D341Med (cell line): ENCODE measurements around the gene ERC1.

Source experiments
- DNase-seq: peaks from one replicate; pipeline ENCODE4 v3.0.0; 2012; ENCODE audit warnings: low spot score

ERC1 gene

GRCh38 chr12:1493781-1494565, 502.9 kb downstream of the ERC1 start:
- DNase-seq = no peak

- no peak for DNase-seq
Observed at GRCh38 chr12:1494856-1495255, 503.8 kb downstream of the ERC1 start.

GRCh38 chr12:1496162-1496900, 505.3 kb downstream of the ERC1 start:
- peak; percentile 16 for DNase-seq

- no peak for DNase-seq
Observed at GRCh38 chr12:1497161-1497560, 506.1 kb downstream of the ERC1 start.

- no peak for DNase-seq
Observed at GRCh38 chr12:1498199-1498740, 507.2 kb downstream of the ERC1 start.

GRCh38 chr12:1499351-1499750, 508.3 kb downstream of the ERC1 start:
- no peak for DNase-seq

- DNase-seq = no peak
Observed at GRCh38 chr12:1500095-1500801, 509.2 kb downstream of the ERC1 start.

GRCh38 chr12:1501001-1501400, 510.0 kb downstream of the ERC1 start:
- DNase-seq = no peak

- peak; percentile 34 for DNase-seq
Observed at GRCh38 chr12:1501695-1502378, 510.8 kb downstream of the ERC1 start.

GRCh38 chr12:1502379-1502720, 511.3 kb downstream of the ERC1 start:
- no peak for DNase-seq

GRCh38 chr12:1502831-1503230, 511.8 kb downstream of the ERC1 start:
- peak; percentile 53 for DNase-seq

- DNase-seq = peak; percentile 38
Observed at GRCh38 chr12:1503281-1503711, 512.3 kb downstream of the ERC1 start.

- peak; percentile 36 for DNase-seq
Observed at GRCh38 chr12:1504304-1504894, 513.4 kb downstream of the ERC1 start.

- DNase-seq = peak; percentile 15
Observed at GRCh38 chr12:1504895-1505311, 513.9 kb downstream of the ERC1 start.

GRCh38 chr12:1505576-1505975, 514.6 kb downstream of the ERC1 start:
- DNase-seq = peak; percentile 12

GRCh38 chr12:1507308-1507707, 516.3 kb downstream of the ERC1 start:
- peak; percentile 27 for DNase-seq

GRCh38 chr12:1509413-1510052, 518.5 kb downstream of the ERC1 start:
- DNase-seq = peak; percentile 16

GRCh38 chr12:1510056-1510812, 519.2 kb downstream of the ERC1 start:
- DNase-seq = peak; percentile 9

- DNase-seq = no peak
Observed at GRCh38 chr12:1515010-1515409, 524.0 kb downstream of the ERC1 start.

- no peak for DNase-seq
Observed at GRCh38 chr12:1515428-1515827, 524.4 kb downstream of the ERC1 start.
